Measurements from ENCODE around the gene DHX35.

- no peak for TF ChIP-seq CTCF (IDR thresholded peaks at IDR 0.05)
- TF ChIP-seq TCF7L2 (IDR thresholded peaks at IDR 0.05; ENCODE audit: low read depth, low read length), result no peak
- TF ChIP-seq POLR2AphosphoS5 (IDR thresholded peaks at IDR 0.05; ENCODE audit: low read depth, low read length), result no peak
Measured at GRCh38 chr20:38939686-38940085, 22.5 kb upstream of the DHX35 start.

All from Panc1 (cell line).